H1 (cell line): Measurements from ENCODE around the gene PDE2A. TPM values are rescaled to one million over a fixed set of nuclear protein-coding genes. Genes with fewer than 3 reads are reported as not detected.

Experiments used
- KDM5A ChIP-seq: fragments of 200-600 bp; IDR thresholded peaks from 2 replicates; pipeline ENCODE4 v1.7.1; 2012; ENCODE audit warnings: mild to moderate bottlenecking, low read length, inconsistent platforms, mixed read lengths
- POLR2AphosphoS5 ChIP-seq: IDR thresholded peaks from 2 replicates; pipeline ENCODE4 v1.6.1; 2011; ENCODE audit warnings: low read depth, low read length
- POU5F1 ChIP-seq: IDR thresholded peaks from 2 replicates; pipeline ENCODE4 v1.6.1; 2011; ENCODE audit warnings: low read depth, mild to moderate bottlenecking, low read length, moderate library complexity
- RAD21 ChIP-seq, 2 experiments: IDR thresholded peaks in 1 of 2; conservative IDR thresholded peaks in 1 of 2; 2 replicates each; pipeline ENCODE4 v1.6.1; 2011; ENCODE audit warnings: low read depth in 2 of 2, low read length in 2 of 2, improper control_type of control experiment in 1 of 2, inconsistent platforms in 1 of 2, mild to moderate bottlenecking in 1 of 2, moderate library complexity in 1 of 2
- SP2 ChIP-seq: IDR thresholded peaks from 2 replicates; pipeline ENCODE4 v1.6.1; 2012; ENCODE audit warnings: mild to moderate bottlenecking, low read length, inconsistent platforms
- polyA plus RNA-seq, 7 experiments: library from polyadenylated mRNA; depleted of rRNA in 3 of 7; stranded (reverse) in 5 of 7; unstranded in 2 of 7; fragments of >200 nt in 5 of 7; fragments of 200-250 nt in 2 of 7; gene quantifications; 1 replicate in 5 of 7; 2 replicates in 1 of 7; 4 replicates in 1 of 7; pipeline versions ENCODE4 v1.2.1 to v1.2.3, GENCODE V29; 2011 to 2013; ENCODE audit warnings: missing spikeins in 2 of 7, mixed read lengths in 2 of 7
- total RNA-seq: library from RNA; stranded (reverse); fragmentation: NEBNext Ultra II Directional; extraction: Animal tissue kit (Norgen Biotek cat#: 25700); gene quantifications from 2 replicates; pipeline ENCODE4 v1.2.1, GENCODE V29; 2021

Gene PDE2A
- total and polyA plus RNA-seq, 2 of the 8 experiments (the other 6 are each of a cell fraction or from before 2014, with no cell fraction given) = 3.4 to 7.1 TPM

DNA sequence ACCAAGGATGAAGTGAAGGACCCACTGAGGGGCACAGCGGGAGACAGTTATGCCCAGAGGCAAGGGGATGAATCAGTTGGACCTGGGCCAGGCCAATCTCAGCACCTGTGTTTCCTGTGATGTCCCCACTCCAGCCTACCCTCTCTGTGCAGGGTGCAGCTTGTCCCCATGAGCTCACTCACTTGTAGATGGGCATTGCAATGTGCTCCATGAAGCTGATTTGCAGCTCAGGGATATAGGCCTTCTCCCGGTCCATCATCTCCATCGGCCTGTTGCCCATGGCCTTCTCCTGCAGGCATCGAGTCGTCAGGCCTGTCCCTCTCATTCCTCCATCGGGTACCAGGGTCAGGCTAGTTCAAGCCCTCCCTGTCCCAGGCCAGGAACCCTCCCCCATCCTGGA lies 96.2 kb downstream of the PDE2A start (continued):
- TF ChIP-seq RAD21 (IDR thresholded peaks at IDR 0.05 in 1 of 2, conservative IDR thresholded peaks at IDR 0.05 in 1 of 2; ENCODE audit: low read depth in 2 of 2, low read length in 2 of 2) = no peak
- TF ChIP-seq POU5F1 = no peak
- TF ChIP-seq KDM5A = no peak
- TF ChIP-seq SP2 = no peak
- TF ChIP-seq POLR2AphosphoS5 = no peak
